GM18519 (cell line): ENCODE data around the gene SPACA1.

Experiments used
- ATAC-seq: cut with Tn5 transposase; IDR thresholded peaks from one replicate; pipeline ENCODE4 v1.9.1; 2021; ENCODE audit warnings: mild to moderate bottlenecking, moderate library complexity; ENCODE audit not compliant: unreplicated experiment, low FRiP score

Gene SPACA1

DNA sequence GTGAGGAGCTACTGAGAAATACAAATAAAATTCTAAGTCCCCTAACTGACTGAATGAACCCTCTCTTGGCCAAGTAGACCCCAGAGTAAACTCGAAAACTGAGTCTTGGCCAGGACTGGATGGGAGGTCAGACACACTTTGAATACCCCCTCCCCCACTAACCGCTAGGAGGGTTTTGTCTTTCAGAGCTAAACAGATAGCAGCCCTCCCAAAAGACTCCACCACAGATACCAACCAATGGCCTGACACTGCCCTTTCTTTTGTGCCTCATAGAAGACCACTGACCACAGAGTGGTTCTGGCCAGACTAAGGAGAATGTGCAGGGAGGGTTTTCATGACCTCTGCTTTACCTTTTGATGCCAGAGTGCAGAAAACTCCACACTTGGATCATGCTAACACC is 42.1 kb downstream of the SPACA1 start:
- ATAC-seq: no peak

DNA sequence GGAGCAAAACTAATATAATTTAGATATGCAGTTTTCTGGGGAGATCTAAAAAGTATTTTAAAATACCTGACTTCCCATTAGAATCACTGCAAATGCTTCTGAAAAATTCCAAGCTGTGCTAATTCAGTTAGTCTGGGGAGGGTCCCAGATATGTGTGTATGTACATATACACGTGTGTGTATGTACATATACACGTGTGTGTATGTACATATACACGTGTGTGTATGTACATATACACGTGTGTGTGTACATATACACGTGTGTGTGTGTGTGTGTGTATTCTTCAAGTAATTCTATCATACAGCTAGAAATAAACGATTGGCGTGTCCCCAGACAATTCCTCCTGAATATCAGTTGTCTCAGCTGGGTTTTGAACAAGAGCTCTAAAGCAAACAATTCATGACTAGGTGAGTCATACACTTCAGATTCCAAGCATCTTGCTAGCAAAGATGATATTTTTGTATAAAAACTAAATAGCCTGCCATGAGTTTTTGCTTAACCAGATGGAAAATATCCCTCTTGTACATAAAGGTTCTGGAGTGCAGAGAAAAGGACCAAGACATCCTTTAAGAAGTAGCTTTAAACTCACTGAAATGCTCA is 58.2 kb downstream of the SPACA1 start:
- ATAC-seq: no peak

DNA sequence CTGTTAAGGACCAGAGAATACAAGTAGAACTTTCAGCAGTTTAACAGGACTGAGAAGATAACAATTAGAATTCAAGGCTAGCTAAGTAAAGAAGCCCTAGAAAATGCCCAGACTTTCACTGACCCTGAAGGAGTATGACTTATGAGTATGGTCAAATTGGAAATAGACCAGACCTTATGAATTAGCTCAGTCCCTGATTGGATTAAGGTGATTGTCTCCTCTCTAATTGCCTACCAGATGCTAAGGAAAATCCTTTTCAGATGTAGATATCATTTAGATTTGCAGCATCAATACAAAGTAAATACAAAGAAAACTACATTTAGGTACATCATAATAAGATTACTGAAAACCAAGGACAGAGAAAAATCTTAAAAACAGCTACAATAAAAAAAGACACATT is 59.6 kb downstream of the SPACA1 start:
- no peak for ATAC-seq

DNA sequence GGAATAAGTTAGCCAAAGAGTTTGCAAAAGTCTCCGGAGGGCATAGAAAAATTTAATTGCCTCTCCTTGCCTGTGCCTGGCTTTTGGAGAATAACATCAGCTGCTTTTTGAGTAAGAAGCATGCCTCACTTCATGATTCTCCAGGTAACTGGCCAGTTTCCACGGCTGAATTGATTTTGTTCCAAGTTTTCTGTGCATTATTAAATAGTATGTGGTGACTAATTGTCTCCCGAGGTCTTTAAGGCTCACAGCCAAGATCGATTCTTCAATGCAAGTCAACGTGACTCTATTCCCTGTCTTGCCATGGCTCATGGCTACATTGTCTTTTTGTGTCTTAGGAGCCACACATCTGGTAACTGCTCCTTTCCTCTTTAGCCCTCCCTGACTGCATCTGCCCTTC is 64.3 kb downstream of the SPACA1 start:
- ATAC-seq: no peak

DNA sequence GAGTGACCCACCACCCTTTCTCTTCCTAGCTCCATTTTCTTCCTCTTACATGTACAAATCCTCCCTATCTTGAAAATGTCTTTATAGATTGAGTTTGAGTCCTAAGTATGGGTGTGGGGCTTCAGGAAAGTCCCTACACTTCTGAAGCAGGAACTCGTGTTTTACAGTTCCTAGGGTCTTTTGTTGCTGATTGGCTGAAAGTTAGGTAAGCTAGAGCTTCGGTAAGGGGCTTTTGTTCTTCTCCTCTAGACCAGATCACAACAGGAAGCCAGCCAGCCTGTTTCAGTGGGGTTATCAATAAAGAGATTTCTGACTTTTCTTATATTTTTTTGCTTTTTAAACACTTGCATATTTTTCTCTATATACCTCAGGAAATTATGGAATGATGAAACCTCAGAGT is 67.2 kb downstream of the SPACA1 start:
- no peak for ATAC-seq

DNA sequence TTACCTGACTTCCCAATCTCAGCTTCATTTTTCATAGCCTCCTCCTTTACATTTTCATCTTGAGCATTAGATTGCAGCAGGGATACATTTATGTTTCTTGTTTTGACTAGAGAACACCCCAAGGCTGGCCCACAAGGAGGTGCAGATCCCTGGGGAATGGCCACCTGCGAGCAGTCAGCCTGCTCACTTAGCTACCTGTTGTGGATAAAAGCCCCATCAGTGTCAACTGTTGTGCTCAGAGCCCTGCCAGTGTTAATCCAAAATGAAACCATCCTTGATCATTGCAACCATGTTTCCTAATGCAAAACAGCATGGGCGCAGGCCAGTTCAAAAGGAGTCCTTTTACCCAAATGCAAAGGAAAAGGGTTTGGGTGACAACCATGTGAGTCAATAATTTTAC is 67.7 kb downstream of the SPACA1 start:
- no peak for ATAC-seq

DNA sequence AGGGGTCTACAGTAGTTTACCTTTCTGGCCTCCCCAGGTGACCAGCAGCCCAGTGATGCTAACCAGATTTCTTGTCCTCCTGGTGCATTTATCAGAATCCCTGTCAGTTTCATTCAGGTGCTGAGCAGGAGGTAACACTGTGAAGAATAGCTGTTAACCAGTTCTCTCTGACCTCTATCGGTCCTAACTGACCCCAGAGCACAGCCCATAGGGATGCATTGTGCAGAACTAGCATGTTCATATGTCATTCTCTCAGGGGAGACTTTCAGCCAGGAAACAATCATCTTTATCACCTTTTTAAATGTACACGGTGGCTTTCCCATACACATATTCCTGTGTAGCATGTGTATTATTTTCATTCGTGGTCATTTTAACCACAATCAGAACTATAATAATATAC is 68.6 kb downstream of the SPACA1 start:
- ATAC-seq: no peak
